Loucy (cell line): Measurements from ENCODE around the gene RBM19.

ENCODE experiments used
- H2AFZ ChIP-seq: fragments of 200-600 bp; sonication (generic); 2 replicates; pipeline ENCODE4 v1.6.0; 2016; ENCODE audit warnings: antibody characterized with exemption, mild to moderate bottlenecking, low read length, moderate library complexity
- H3F3A ChIP-seq: fragments of 200-600 bp; 2 replicates; pipeline ENCODE4 v1.6.0; 2016; ENCODE audit warnings: antibody characterized with exemption, low read depth, mild to moderate bottlenecking
- H3K27me3 ChIP-seq: fragments of 200-600 bp; sonication (generic); 2 replicates; pipeline ENCODE4 v1.6.1; 2014; ENCODE audit warnings: low read length, mild to moderate bottlenecking; ENCODE audit not compliant: insufficient read depth, poor library complexity, severe bottlenecking
- H3K36me3 ChIP-seq: fragments of 200-600 bp; sonication (generic); 2 replicates; pipeline ENCODE4 v1.6.1; 2016; ENCODE audit warnings: low read length; ENCODE audit not compliant: insufficient read depth
- H3K4me1 ChIP-seq: fragments of 200-600 bp; sonication (generic); 2 replicates; pipeline ENCODE4 v1.5.1; 2014; ENCODE audit warnings: low read length, mild to moderate bottlenecking; ENCODE audit not compliant: insufficient read depth, poor library complexity, severe bottlenecking
- H3K4me2 ChIP-seq: fragments of 200-600 bp; sonication (generic); 2 replicates; pipeline ENCODE4 v1.6.0; 2014; ENCODE audit warnings: antibody characterized with exemption, low read length, low read depth, mild to moderate bottlenecking; ENCODE audit not compliant: poor library complexity, severe bottlenecking
- H3K4me3 ChIP-seq: fragments of 200-600 bp; sonication (generic); 2 replicates; pipeline ENCODE4 v1.5.1; 2014; ENCODE audit warnings: low read length, mild to moderate bottlenecking, mixed read lengths; ENCODE audit not compliant: poor library complexity, severe bottlenecking
- H3K79me2 ChIP-seq: fragments of 200-600 bp; sonication (generic); 2 replicates; pipeline ENCODE4 v1.6.1; 2014; ENCODE audit warnings: low read length; ENCODE audit not compliant: insufficient read depth
- H3K9ac ChIP-seq: fragments of 200-600 bp; sonication (generic); 2 replicates; pipeline ENCODE4 v1.6.0; 2014; ENCODE audit warnings: mild to moderate bottlenecking, low read depth, low read length, moderate library complexity; ENCODE audit not compliant: poor library complexity, severe bottlenecking
- H3K9me2 ChIP-seq: fragments of 200-600 bp; sonication (generic); replicated peaks from 2 replicates; pipeline ENCODE4 v1.6.1; 2016; ENCODE audit warnings: low read depth, low read length, mixed read lengths
- H3K9me3 ChIP-seq: fragments of 200-600 bp; sonication (generic); 2 replicates; pipeline ENCODE4 v1.6.1; 2014; ENCODE audit warnings: mild to moderate bottlenecking, antibody characterized with exemption, low read length, low read depth; ENCODE audit not compliant: insufficient read depth
- H4K20me1 ChIP-seq: fragments of 200-600 bp; sonication (generic); 2 replicates; pipeline ENCODE4 v1.6.0; 2014; ENCODE audit warnings: antibody characterized with exemption, low read length, mild to moderate bottlenecking; ENCODE audit not compliant: insufficient read depth, poor library complexity, severe bottlenecking
- EZH2phosphoT487 ChIP-seq: fragments of 200-600 bp; IDR thresholded peaks from 2 replicates; pipeline ENCODE4 v1.6.1; 2018; ENCODE audit warnings: antibody characterized with exemption, mild to moderate bottlenecking, moderate library complexity, borderline replicate concordance
- TF ChIP-seq, protein P1 (sequence below): fragments of 200-600 bp; sonication (generic); conservative IDR thresholded peaks from 2 replicates; pipeline ENCODE4 v1.5.1; 2014; ENCODE audit warnings: mild to moderate bottlenecking, antibody characterized with exemption, low read length

Gene RBM19

DNA sequence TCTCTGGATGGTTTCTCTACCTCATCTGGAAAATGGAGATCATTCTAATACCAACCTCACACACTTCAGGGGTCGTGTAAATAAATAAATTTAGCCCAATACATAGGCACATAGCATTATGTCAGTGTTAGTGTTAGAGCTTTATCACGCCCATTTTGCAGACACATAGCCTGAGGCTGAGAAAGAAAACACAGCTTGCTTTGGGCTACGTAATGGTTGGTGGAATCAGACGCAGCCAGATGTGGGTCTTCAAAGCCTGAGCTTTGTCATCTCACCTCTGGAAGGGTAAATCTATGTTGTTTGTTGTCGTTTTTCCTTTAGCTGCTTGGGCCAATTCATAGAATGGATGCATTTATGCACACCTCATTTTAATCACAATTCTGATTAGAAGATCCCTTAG is 191.6 kb downstream of the RBM19 start:
- H3F3A ChIP-seq: no peaks in the 10 kb centered on the region
- no peaks in the 10 kb centered on the region for H3K9me2 ChIP-seq
- no peaks in the 10 kb centered on the region for H3K27me3 ChIP-seq
- no peak overlapping the region for H3K4me3 ChIP-seq
- H4K20me1 ChIP-seq: no peaks in the 10 kb centered on the region
- no peaks in the 10 kb centered on the region for H3K79me2 ChIP-seq
- no peaks in the 10 kb centered on the region for H3K4me1 ChIP-seq
- no peak for TF ChIP-seq EZH2phosphoT487
- TF ChIP-seq, protein P1, sequence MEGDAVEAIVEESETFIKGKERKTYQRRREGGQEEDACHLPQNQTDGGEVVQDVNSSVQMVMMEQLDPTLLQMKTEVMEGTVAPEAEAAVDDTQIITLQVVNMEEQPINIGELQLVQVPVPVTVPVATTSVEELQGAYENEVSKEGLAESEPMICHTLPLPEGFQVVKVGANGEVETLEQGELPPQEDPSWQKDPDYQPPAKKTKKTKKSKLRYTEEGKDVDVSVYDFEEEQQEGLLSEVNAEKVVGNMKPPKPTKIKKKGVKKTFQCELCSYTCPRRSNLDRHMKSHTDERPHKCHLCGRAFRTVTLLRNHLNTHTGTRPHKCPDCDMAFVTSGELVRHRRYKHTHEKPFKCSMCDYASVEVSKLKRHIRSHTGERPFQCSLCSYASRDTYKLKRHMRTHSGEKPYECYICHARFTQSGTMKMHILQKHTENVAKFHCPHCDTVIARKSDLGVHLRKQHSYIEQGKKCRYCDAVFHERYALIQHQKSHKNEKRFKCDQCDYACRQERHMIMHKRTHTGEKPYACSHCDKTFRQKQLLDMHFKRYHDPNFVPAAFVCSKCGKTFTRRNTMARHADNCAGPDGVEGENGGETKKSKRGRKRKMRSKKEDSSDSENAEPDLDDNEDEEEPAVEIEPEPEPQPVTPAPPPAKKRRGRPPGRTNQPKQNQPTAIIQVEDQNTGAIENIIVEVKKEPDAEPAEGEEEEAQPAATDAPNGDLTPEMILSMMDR: no peak
- H3K36me3 ChIP-seq: no peaks in the 10 kb centered on the region
- no peaks in the 10 kb centered on the region for H3K9me3 ChIP-seq
- H2AFZ ChIP-seq: no peak overlapping the region
- H3K4me2 ChIP-seq: no peak overlapping the region
- H3K9ac ChIP-seq: no peak overlapping the region

DNA sequence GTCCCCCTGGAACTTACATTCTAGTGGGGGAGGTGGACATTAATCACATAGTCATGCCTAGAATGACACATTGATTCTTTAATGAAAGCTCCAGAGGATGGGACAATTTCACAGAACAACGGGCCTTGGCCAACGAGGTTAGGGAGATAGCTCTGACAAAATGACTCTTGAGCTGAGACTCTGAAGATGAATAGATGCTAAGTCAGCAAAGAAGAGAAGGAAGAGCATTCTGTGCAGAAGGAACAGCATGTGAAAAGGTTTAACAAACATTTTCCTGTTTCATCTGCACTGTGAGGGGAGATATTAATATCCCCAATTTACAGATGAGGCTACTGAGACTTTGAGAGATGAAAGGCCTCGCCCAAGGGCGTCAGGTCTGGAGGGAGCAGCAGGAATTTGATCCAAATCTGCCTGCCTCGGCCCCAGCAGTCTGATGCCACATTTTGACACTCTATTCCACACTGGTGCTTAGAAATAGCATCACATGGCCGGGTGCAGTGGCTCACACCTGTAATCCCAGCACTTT is 193.6 kb downstream of the RBM19 start:
- no peak overlapping the region for H3K4me2 ChIP-seq

DNA sequence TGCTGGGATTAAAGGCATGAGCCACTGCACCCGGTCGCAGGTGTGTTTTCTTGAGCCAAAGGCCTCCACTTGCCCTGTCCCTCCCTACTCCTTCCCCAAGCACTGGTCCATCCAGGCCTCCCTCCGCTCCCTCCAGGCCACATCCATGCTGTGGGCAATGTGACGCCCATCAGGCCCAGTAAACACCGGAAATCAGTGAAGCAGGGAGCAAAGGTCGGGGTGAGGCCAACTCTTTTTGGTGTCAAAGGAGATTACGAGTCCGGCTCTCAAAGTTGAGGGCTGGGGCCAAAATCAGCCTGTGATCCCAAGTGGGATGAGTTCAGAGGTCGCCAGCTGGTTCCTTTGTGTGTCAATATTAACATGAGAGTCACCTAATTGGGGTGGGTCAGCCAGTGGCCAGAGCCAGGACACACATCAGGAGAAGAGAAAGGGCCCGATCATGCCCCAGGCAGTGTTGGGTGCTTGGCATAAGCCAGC is 195.7 kb downstream of the RBM19 start:
- H3K9ac ChIP-seq: no peak overlapping the region

More for the DNA sequence above, 193.6 kb downstream of the RBM19 start:
- H3K9me3 ChIP-seq: no peaks in the 10 kb centered on the region
- no peaks in the 10 kb centered on the region for H3K27me3 ChIP-seq
- TF ChIP-seq EZH2phosphoT487: no peak
- TF ChIP-seq, protein P1: no peak
- H3K36me3 ChIP-seq: no peaks in the 10 kb centered on the region
- no peaks in the 10 kb centered on the region for H3K4me1 ChIP-seq
- no peaks in the 10 kb centered on the region for H4K20me1 ChIP-seq
- no peaks in the 10 kb centered on the region for H3F3A ChIP-seq
- H3K9me2 ChIP-seq: no peaks in the 10 kb centered on the region
- H3K9ac ChIP-seq: no peak overlapping the region
- no peaks in the 10 kb centered on the region for H3K79me2 ChIP-seq
- H2AFZ ChIP-seq: no peak overlapping the region
- H3K4me3 ChIP-seq: no peak overlapping the region

More for the DNA sequence above, 195.7 kb downstream of the RBM19 start:
- H4K20me1 ChIP-seq: no peaks in the 10 kb centered on the region
- H3K4me1 ChIP-seq: no peaks in the 10 kb centered on the region
- H3K79me2 ChIP-seq: no peaks in the 10 kb centered on the region
- no peak overlapping the region for H2AFZ ChIP-seq
- no peak for TF ChIP-seq EZH2phosphoT487
- TF ChIP-seq, protein P1: no peak
- no peak overlapping the region for H3K4me3 ChIP-seq
- H3K9me3 ChIP-seq: no peaks in the 10 kb centered on the region
- H3K27me3 ChIP-seq: no peaks in the 10 kb centered on the region
- no peaks in the 10 kb centered on the region for H3F3A ChIP-seq
- H3K4me2 ChIP-seq: no peak overlapping the region
- H3K36me3 ChIP-seq: no peaks in the 10 kb centered on the region
- no peaks in the 10 kb centered on the region for H3K9me2 ChIP-seq
